Right cardiac atrium (tissue), 5 donors: Measurements from ENCODE around the gene MGMT. TPM values are rescaled to one million over a fixed set of nuclear protein-coding genes. Genes with fewer than 3 reads are reported as not detected.
"Not testable (repeated sequence)": the region's sequence is repeated elsewhere in the genome, so short reads cannot be mapped to it uniquely, and the experiment has no call there.

ENCODE experiments used
- ATAC-seq, 2 donors: fragments of 200-7000 bp; cut with Tn5 transposase; one replicate each; pipeline versions ENCODE4 v1.8.0 to v1.9.1; 2020; ENCODE audit warnings: moderate library complexity in 2 of 2, mild to moderate bottlenecking in 1 of 2
- DNase-seq, 3 donors: peaks; one replicate each; pipeline ENCODE4 v3.0.0-alpha.2; 2020
- H3K27ac ChIP-seq: one replicate; pipeline ENCODE4 v1.5.1; 2013; ENCODE audit warnings: mild to moderate bottlenecking, low read length, control low read depth, moderate library complexity
- H3K27me3 ChIP-seq: one replicate; pipeline ENCODE4 v1.6.1; 2013; ENCODE audit not compliant: control insufficient read depth, insufficient read depth
- H3K4me1 ChIP-seq: one replicate; pipeline ENCODE4 v1.6.1; 2013; ENCODE audit warnings: low read length; ENCODE audit not compliant: control insufficient read depth, insufficient read depth
- H3K4me3 ChIP-seq: one replicate; pipeline ENCODE4 v1.5.1; 2013; ENCODE audit warnings: low read length, control low read depth
- H3K9me3 ChIP-seq: one replicate; pipeline ENCODE4 v1.6.1; 2013; ENCODE audit warnings: low read length; ENCODE audit not compliant: control insufficient read depth
- WGBS: extraction: QIAGEN DNeasy Blood & Tissue Kit; methylation state at CpG from one replicate; pipeline ENCODE4 v1.1.7; 2013; 5-methylcytosine and 5-hydroxymethylcytosine counted together
- intact Hi-C, 4 donors: fragments of 100-400 bp; cut with DNase I; formaldehyde crosslinking; loops; one replicate each; pipeline versions ENCODE4 v1.11.0 to v1.14.0; 2022 to 2023
- long read RNA-seq, 4 donors: library from polyadenylated mRNA; unstranded; transcript quantifications; one replicate each; pipeline ENCODE4 v2.0.0, GENCODE V29; 2020 to 2021
- polyA plus RNA-seq: library from polyadenylated mRNA; stranded (reverse); fragments of 200-250 nt; gene quantifications from one replicate; pipeline ENCODE4 v1.2.3, GENCODE V29; 2013
- total RNA-seq, 4 donors: library from RNA; stranded (reverse); fragmentation: NEBNext Ultra II Directional; extraction: Animal tissue kit (Norgen Biotek cat#: 25700); gene quantifications; one replicate each; pipeline ENCODE4 v1.2.1, GENCODE V29; 2021
- donor health status: healthy with polysubstance abuse.
- donor health status: DM: no; HTN: yes; CAD: no.
- donor health status: DM: no; HTN: no; CAD: no.
- donor health status: DM: no; HTN: yes; CAD: no; lungs with severe emphysema.
- donor health status: DM: yes; HTN: yes; CAD: no.

MGMT gene
- total RNA-seq: 10 to 100 TPM; 11.3 to 18.2 (median 14.6) TPM
- polyA plus RNA-seq: 11.6 TPM
- long read RNA-seq, donor 1, transcript MGMT-201 (5 exons, 1,759 nt): major isoform, 27 of 30 reads
- long read RNA-seq, donor 1, partial matches to known transcripts: 1 of 30 reads
- long read RNA-seq, donor 1, other reads (novel, unspliced or antisense): 2 of 30 reads
- long read RNA-seq, donor 2, transcript MGMT-201 (5 exons, 1,759 nt): major isoform, 27 of 28 reads
- long read RNA-seq, donor 2, partial matches to known transcripts: 0 of 28 reads
- long read RNA-seq, donor 2, other reads (novel, unspliced or antisense): 1 of 28 reads
- long read RNA-seq, donor 3, transcript MGMT-201 (5 exons, 1,759 nt): major isoform, 10 of 11 reads
- long read RNA-seq, donor 3, partial matches to known transcripts: 1 of 11 reads
- long read RNA-seq, donor 3, other reads (novel, unspliced or antisense): 0 of 11 reads
- long read RNA-seq, donor 4, transcript MGMT-201 (5 exons, 1,759 nt): major isoform, 16 of 18 reads
- long read RNA-seq, donor 4, partial matches to known transcripts: 2 of 18 reads
- long read RNA-seq, donor 4, other reads (novel, unspliced or antisense): 0 of 18 reads

- WGBS: 2% methylated on average over 85 of the region's 85 CpGs
- peaks cover 4% of the 10 kb centered on the region for H3K4me1 ChIP-seq
- intact Hi-C loops: no loop called here
- DNase-seq: peak; percentile 95 to 99 (median 99)
- peak; percentile 98 for ATAC-seq
- H3K27me3 ChIP-seq: no peaks in the 10 kb centered on the region
- H3K9me3 ChIP-seq: no peaks in the 10 kb centered on the region
- peak within 1 kb of the TSS; percentile 87 for H3K4me3 ChIP-seq
- peak within 1 kb of the TSS; percentile 80 for H3K27ac ChIP-seq
Observed at GRCh38 chr10:129466703-129467358, at the start of gene MGMT. TSS of gene MGMT (plus strand) at chr10:129467241.

DNA sequence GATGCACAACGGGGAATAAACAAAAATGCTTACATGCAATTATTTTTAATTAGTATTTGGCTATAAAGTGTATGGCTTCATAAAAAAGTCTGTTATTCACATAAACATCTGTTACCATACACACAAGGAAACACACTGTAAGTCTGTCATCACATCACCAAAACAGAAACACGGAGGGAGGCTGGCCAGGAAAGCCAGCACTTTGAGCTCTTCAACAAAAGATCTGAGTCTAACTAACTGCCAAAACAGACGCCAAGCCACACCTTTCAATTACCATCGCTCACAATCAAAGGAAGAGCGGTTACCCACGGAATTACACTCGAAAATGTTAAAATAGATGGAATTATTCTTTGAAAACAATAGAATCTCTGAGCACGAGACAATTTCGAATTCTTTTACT lies 49.2 kb upstream of the MGMT start:
- Histone ChIP-seq H3K27ac (no peak overlapping the region), H3K4me3 (no peak overlapping the region), H3K9me3 (no peaks in the 10 kb centered on the region), H3K27me3 (no peaks in the 10 kb centered on the region), H3K4me1 (no peaks in the 10 kb centered on the region)
- intact Hi-C loops: no loop called here
- peak in 2 of 3 donors; percentile 52 to 66 for DNase-seq
- WGBS: 49% methylated on average over 9 of the region's 9 CpGs
- peak; percentile 52 to 56 for ATAC-seq

DNA sequence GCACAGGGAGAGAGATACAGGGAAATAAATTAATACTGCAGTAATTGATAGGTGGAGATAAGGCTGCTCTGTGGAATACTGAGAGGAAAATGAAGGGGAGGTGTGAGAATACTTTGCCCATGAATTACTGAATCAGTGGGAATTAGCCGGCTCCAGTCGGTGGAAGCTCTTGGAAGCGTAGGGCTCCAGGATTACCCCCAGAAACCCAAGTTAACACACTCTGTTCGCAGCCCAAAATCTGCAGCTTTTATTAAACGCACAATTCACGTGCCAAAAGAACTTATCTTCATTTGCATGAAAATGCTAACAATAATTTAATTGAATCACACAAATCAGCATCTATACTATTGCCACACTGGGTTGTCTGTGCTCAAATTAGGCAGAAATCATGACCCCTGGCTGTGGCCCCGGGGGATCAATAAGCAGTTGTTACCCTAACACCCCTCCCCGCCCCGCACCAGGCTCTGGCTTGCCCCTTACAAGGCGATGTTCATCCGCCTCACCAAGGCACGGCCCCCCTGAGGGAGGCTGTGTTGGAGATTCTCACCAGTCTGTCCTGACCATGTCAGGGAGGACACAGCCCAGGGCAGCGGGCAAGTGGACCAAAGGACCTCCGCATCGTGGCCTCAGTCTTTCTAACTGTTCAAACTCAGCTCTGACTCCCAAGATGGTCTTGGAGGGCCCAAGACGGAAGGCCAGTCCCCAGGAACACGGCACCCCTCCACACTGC lies 48.4 kb upstream of the MGMT start:
- Histone ChIP-seq H3K9me3 (no peaks in the 10 kb centered on the region), H3K4me3 (no peak overlapping the region), H3K27ac (no peak overlapping the region), H3K27me3 (no peaks in the 10 kb centered on the region), H3K4me1 (no peaks in the 10 kb centered on the region)
- WGBS: 86% methylated on average over 17 of the region's 17 CpGs
- DNase-seq (peak in 1 of 3 donors; percentile 57), ATAC-seq (peak in 1 of 2 donors; percentile 19)
- intact Hi-C loops: no loop called here

DNA sequence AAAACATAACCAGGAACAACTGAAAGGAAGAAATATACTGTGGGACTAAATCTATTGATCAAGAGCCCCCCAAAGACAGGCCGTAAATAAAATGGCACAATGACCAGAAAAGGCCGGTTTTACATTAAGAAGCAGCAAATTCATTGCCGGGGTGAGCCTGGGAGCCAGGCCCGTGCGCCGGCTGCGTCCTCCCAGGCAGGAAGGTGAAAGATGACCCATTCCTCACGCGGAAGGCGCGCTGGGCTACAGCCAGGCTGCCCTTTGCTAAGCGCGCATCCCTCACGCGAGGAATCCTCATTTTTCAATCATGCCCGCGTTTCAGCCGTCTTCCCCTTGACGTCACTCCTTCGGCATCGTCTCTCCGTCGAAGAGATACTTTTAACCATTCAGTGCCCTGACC lies 47.6 kb upstream of the MGMT start:
- no peak overlapping the region for H3K27ac ChIP-seq
- ATAC-seq (no peak), DNase-seq (no peak)
- H3K9me3 ChIP-seq: no peaks in the 10 kb centered on the region
- H3K4me1 ChIP-seq: no peaks in the 10 kb centered on the region
- intact Hi-C loops: no loop called here
- no peaks in the 10 kb centered on the region for H3K27me3 ChIP-seq
- no peak overlapping the region for H3K4me3 ChIP-seq
- WGBS: 84% methylated on average over 23 of the region's 23 CpGs

DNA sequence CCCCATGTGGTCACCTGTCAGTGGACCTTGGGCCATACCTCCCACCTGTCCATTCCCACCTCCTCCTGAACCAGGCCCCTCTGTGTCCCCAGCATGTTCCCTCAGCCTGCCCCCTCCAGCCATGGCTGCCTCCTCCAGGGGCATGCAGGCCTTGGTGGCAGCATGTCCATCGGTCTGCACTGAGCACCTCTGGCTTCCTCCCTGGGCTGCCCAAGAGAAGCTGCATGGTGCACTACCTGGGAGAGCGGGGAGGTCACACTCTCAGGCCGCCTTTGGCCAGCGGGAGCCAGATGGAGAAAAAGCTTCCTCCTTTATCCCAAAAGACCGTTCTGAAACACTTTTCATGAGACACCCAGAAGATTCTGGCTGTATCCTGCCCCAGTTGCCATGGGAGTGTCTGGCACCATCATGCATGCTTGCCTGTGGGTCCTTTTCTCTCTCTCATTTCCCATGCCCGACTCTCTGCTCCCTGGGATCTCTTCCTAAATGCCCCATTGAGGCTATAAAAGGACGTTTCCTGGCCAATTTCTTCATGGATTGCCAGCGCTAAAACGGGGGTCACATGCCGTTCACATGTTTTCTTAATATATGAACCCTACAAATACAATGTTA lies 45.5 kb upstream of the MGMT start:
- no peak overlapping the region for H3K4me3 ChIP-seq
- WGBS: 95% methylated on average over 10 of the region's 10 CpGs
- H3K4me1 ChIP-seq: no peaks in the 10 kb centered on the region
- intact Hi-C loops: no loop called here
- no peaks in the 10 kb centered on the region for H3K27me3 ChIP-seq
- no peaks in the 10 kb centered on the region for H3K9me3 ChIP-seq
- H3K27ac ChIP-seq: no peak overlapping the region
- ATAC-seq (peak in 1 of 2 donors; percentile 20), DNase-seq (no peak)

DNA sequence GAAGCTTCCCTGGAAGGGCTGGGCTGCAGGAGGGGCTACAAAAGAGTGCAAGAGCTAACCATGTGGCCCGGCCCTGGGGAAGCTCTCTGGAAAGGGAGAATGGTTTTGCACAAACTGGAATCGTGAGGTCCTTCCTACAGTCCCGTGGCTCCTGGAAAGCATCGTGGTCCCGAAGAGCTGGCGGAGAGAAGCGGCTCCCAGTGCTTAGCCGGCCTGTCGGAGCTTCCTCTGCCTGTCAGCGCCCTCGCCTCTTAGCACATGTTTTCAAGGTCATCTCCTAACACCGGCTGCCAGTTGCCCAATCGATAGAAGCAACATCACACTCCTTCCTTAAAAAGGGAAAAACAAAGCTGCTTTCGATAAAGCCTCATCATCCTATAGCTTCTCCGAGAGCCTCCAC lies 42.1 kb upstream of the MGMT start:
- no peaks in the 10 kb centered on the region for H3K27me3 ChIP-seq
- no peaks in the 10 kb centered on the region for H3K9me3 ChIP-seq
- intact Hi-C loops: no loop called here
- H3K4me1 ChIP-seq: no peaks in the 10 kb centered on the region
- 76% methylated on average over 15 of the region's 15 CpGs for WGBS
- no peak overlapping the region for H3K4me3 ChIP-seq
- ATAC-seq (no peak), DNase-seq (no peak)
- H3K27ac ChIP-seq: no peak overlapping the region

- H3K9me3 ChIP-seq: no peaks in the 10 kb centered on the region
- intact Hi-C loops: no loop called here
- DNase-seq: no peak
- peak in 1 of 2 donors; percentile 40 for ATAC-seq
- WGBS: 22% methylated on average over 6 of the region's 6 CpGs
- no peak overlapping the region for H3K27ac ChIP-seq
- no peaks in the 10 kb centered on the region for H3K4me1 ChIP-seq
- no peaks in the 10 kb centered on the region for H3K27me3 ChIP-seq
- H3K4me3 ChIP-seq: no peak overlapping the region
Observed at GRCh38 chr10:129426606-129427005, 40.4 kb upstream of the MGMT start.

DNA sequence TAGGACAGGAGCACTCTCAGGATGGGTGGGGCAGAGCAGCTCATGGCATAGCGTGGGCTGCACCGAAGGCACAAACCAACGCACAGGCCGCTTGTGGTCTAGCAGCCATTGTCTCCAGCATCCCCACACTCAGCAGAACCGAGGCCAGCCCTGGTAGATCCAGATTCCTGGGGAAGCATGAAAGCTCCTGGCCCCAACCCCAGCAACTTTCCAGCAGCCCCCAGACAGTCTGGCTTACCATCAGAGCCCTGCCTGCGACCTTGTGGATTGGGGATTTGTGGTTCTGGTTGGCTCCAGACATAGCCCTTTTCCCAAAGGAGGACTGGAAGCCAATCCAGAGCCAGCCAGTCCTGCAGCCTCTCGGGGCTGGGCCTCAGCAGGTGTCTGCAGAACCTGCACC lies 33.8 kb upstream of the MGMT start:
- intact Hi-C loops: no loop called here
- ATAC-seq (no peak), DNase-seq (no peak)
- WGBS: 90% methylated on average over 7 of the region's 7 CpGs
- H3K4me3 ChIP-seq: no peak overlapping the region
- no peaks in the 10 kb centered on the region for H3K9me3 ChIP-seq
- no peaks in the 10 kb centered on the region for H3K4me1 ChIP-seq
- H3K27me3 ChIP-seq: no peaks in the 10 kb centered on the region
- H3K27ac ChIP-seq: no peak overlapping the region

- H3K4me1 ChIP-seq, H3K27me3 ChIP-seq, ATAC-seq, intact Hi-C loops, H3K9me3 ChIP-seq, DNase-seq, H3K4me3 ChIP-seq, H3K27ac ChIP-seq: not testable (repeated sequence)
- 91% methylated on average over 4 of the region's 4 CpGs for WGBS
Observed at GRCh38 chr10:129435724-129436123, 31.3 kb upstream of the MGMT start.

- no peaks in the 10 kb centered on the region for H3K4me1 ChIP-seq
- ATAC-seq (no peak), DNase-seq (peak in 1 of 3 donors; percentile 30)
- no peaks in the 10 kb centered on the region for H3K27me3 ChIP-seq
- no peak overlapping the region for H3K4me3 ChIP-seq
- WGBS: 64% methylated on average over 8 of the region's 8 CpGs
- no peaks in the 10 kb centered on the region for H3K9me3 ChIP-seq
- H3K27ac ChIP-seq: no peak overlapping the region
- intact Hi-C loops: no loop called here
Observed at GRCh38 chr10:129438024-129438423, 29.0 kb upstream of the MGMT start.
